ENCODE results near the gene TDRD3. TPM values are rescaled to one million over a fixed set of nuclear protein-coding genes. Genes with fewer than 3 reads are reported as not detected.
"Not testable (repeated sequence)": the region's sequence is repeated elsewhere in the genome, so short reads cannot be mapped to it uniquely, and the experiment has no call there.

The TDRD3 gene
- total and polyA plus RNA-seq, 2 donors, result 18.5 to 26.3 TPM

DNA sequence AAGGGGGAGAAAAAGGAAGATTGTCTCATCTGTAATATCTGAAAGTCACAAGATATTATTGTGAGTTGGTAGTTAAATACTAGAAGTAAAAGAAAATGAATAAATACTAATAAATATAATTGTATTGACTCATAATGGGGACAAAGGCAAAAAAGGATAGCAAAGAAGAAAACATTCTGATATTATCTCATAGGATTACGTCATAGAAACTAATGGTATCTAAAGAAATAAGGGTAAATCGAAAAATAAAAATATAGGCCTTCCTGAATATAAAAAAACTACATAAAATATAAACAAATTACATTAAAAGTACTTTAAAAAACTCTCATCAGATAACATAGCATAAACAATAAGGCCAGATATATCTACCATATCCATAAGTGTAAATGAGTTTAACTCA, 38.6 kb upstream of the TDRD3 start:
- Histone ChIP-seq H3K9me3 (ENCODE audit: control insufficient read depth in 2 of 2, insufficient read depth in 1 of 2, low read length in 1 of 2) (no peaks in the 10 kb centered on the region), H3K27ac (ENCODE audit: low read depth in 1 of 2, low read length in 1 of 2) (no peak overlapping the region), H3K4me1 (ENCODE audit: control insufficient read depth in 2 of 2, insufficient read depth in 2 of 2, low read length in 2 of 2) (no peaks in the 10 kb centered on the region), H3K4me3 (ENCODE audit: low read length in 2 of 2) (no peak overlapping the region), H3K36me3 (ENCODE audit: control insufficient read depth in 2 of 2, insufficient read depth in 2 of 2, low read length in 1 of 2) (no peaks in the 10 kb centered on the region), H3K27me3 (ENCODE audit: control insufficient read depth in 2 of 2, insufficient read depth in 1 of 2, low read length in 1 of 2) (no peaks in the 10 kb centered on the region)
- no peak for DNase-seq (ENCODE audit: low read depth in 6 of 9, low spot score in 9 of 9)
- WGBS, result 91% methylated on average over 2 of the region's 2 CpGs

DNA sequence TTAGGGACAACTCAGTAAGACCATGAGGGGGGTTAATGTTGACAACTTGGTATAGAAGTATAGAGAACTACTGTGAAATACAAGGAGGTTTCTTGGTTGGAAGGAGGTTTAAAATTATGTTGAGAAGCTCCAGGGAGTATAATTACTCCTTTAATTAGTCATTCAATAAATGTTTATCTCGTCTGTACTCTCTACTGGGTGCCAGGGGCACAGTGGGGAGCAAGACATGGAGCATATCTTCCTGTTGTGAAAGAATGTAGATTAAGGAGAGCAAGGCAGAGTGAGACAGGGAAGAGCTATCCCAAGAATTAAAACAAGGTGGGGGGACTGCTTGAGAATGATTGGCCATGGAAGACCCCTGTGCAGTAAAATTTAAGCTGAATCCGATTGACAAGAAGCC, 33.7 kb upstream of the TDRD3 start:
- no peaks in the 10 kb centered on the region for H3K4me1 ChIP-seq (ENCODE audit: control insufficient read depth in 2 of 2, insufficient read depth in 2 of 2, low read length in 2 of 2)
- no peaks in the 10 kb centered on the region for H3K9me3 ChIP-seq (ENCODE audit: control insufficient read depth in 2 of 2, insufficient read depth in 1 of 2, low read length in 1 of 2)
- H3K27ac ChIP-seq (ENCODE audit: low read depth in 1 of 2, low read length in 1 of 2), result no peak overlapping the region
- no peak overlapping the region for H3K4me3 ChIP-seq (ENCODE audit: low read length in 2 of 2)
- 92% methylated on average over 2 of the region's 2 CpGs for WGBS
- no peaks in the 10 kb centered on the region for H3K27me3 ChIP-seq (ENCODE audit: control insufficient read depth in 2 of 2, insufficient read depth in 1 of 2, low read length in 1 of 2)
- no peak for DNase-seq (ENCODE audit: low read depth in 6 of 9, low spot score in 9 of 9)
- H3K36me3 ChIP-seq (ENCODE audit: control insufficient read depth in 2 of 2, insufficient read depth in 2 of 2, low read length in 1 of 2), result no peaks in the 10 kb centered on the region

DNA sequence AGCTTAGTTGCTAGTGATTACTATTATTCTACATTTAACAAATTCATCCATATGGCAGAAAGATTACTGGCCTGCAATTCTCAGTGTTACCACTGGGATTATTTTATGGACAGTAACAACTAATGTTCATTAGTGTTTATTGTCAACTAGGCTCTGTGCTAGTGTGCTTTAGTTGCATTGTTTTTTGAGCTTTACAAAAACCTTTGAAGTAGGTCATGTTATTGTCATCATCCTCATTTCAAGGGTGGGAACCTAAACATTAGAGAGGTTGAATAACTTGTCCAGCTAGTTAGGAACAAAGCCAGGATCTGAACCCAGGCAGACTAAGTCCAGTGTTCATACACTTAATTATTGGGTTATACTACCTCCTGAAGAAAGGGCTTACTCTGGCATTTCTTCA, 27.8 kb upstream of the TDRD3 start:
- no peak for DNase-seq (ENCODE audit: low read depth in 6 of 9, low spot score in 9 of 9)
- no peaks in the 10 kb centered on the region for H3K36me3 ChIP-seq (ENCODE audit: control insufficient read depth in 2 of 2, insufficient read depth in 2 of 2, low read length in 1 of 2)
- no peaks in the 10 kb centered on the region for H3K9me3 ChIP-seq (ENCODE audit: control insufficient read depth in 2 of 2, insufficient read depth in 1 of 2, low read length in 1 of 2)
- H3K4me1 ChIP-seq (ENCODE audit: control insufficient read depth in 2 of 2, insufficient read depth in 2 of 2, low read length in 2 of 2), result no peaks in the 10 kb centered on the region
- no peak overlapping the region for H3K27ac ChIP-seq (ENCODE audit: low read depth in 1 of 2, low read length in 1 of 2)
- H3K27me3 ChIP-seq (ENCODE audit: control insufficient read depth in 2 of 2, insufficient read depth in 1 of 2, low read length in 1 of 2), result no peaks in the 10 kb centered on the region
- no peak overlapping the region for H3K4me3 ChIP-seq (ENCODE audit: low read length in 2 of 2)

DNA sequence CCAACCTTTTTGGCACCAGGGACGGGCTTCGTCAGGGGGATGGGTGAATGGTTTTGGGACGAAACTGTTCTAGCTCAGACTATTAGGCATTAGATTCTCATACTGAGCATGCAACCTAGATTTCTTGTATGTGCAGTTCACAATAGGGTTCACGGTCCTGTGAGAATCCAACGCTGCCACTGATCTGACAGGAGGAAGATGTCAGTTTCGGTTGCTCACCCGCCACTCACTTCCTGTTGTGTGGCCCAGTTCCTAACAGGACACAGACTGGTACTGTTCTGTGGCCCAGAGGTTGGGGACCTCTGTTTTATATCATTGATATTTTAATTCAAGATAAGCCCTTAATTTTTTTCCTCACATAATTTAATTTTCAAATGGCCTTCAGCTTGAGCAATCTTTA, 26.7 kb upstream of the TDRD3 start:
- Histone ChIP-seq H3K27ac (ENCODE audit: low read depth in 1 of 2, low read length in 1 of 2) (no peak overlapping the region), H3K9me3 (ENCODE audit: control insufficient read depth in 2 of 2, insufficient read depth in 1 of 2, low read length in 1 of 2) (no peaks in the 10 kb centered on the region), H3K27me3 (ENCODE audit: control insufficient read depth in 2 of 2, insufficient read depth in 1 of 2, low read length in 1 of 2) (no peaks in the 10 kb centered on the region), H3K4me1 (ENCODE audit: control insufficient read depth in 2 of 2, insufficient read depth in 2 of 2, low read length in 2 of 2) (no peaks in the 10 kb centered on the region), H3K4me3 (ENCODE audit: low read length in 2 of 2) (no peak overlapping the region), H3K36me3 (ENCODE audit: control insufficient read depth in 2 of 2, insufficient read depth in 2 of 2, low read length in 1 of 2) (no peaks in the 10 kb centered on the region)
- 93% methylated on average over 7 of the region's 7 CpGs for WGBS
- peak in 2 of 9 donors; percentile 5 for DNase-seq (ENCODE audit: low read depth in 6 of 9, low spot score in 9 of 9)

DNA sequence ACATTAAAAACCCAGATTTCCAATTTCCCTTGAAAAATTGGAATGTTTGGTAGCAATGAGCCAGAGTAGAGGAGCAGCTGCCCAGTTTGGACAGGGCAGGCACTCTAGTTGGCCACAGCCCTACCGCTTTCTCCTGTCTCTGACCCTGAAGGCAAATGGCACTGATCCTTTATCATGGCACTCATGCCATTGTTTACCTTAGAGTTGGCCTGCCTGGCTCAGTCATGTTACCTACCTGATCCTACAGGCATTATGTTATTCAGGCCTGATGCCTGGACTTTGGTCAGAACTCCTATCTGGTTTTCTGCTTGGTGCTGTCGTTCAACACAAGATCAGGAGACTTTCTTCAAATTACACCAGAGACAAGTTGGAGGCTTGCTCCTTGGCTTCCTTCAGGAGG, 24.9 kb upstream of the TDRD3 start:
- DNase-seq (ENCODE audit: low read depth in 6 of 9, low spot score in 9 of 9), result no peak
- H3K4me3 ChIP-seq (ENCODE audit: low read length in 2 of 2), result no peak overlapping the region
- H3K27me3 ChIP-seq (ENCODE audit: control insufficient read depth in 2 of 2, insufficient read depth in 1 of 2, low read length in 1 of 2), result no peaks in the 10 kb centered on the region
- H3K9me3 ChIP-seq (ENCODE audit: control insufficient read depth in 2 of 2, insufficient read depth in 1 of 2, low read length in 1 of 2), result no peaks in the 10 kb centered on the region
- H3K36me3 ChIP-seq (ENCODE audit: control insufficient read depth in 2 of 2, insufficient read depth in 2 of 2, low read length in 1 of 2), result no peaks in the 10 kb centered on the region
- WGBS, result 95% methylated on average over 2 of the region's 2 CpGs
- no peak overlapping the region for H3K27ac ChIP-seq (ENCODE audit: low read depth in 1 of 2, low read length in 1 of 2)
- no peaks in the 10 kb centered on the region for H3K4me1 ChIP-seq (ENCODE audit: control insufficient read depth in 2 of 2, insufficient read depth in 2 of 2, low read length in 2 of 2)

DNA sequence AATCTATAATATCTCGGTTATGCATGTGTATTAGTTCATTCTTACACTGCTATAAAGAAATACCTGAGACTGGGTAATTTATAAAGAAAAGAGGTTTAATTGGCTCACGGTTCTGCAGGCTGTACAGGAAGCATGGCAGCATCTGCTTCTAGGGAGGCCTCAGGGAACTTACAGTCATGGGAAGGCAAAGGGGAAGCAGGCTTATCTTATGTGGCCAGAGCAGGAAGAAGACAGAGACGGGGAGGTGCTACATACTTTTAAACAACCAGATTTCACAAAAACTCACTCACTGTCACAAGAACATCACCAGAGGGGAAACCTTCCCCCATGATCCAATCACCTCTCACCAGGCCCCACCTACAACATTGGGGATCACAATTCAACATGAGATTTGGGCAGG, 17.7 kb upstream of the TDRD3 start:
- WGBS, result 75% methylated on average over 3 of the region's 3 CpGs
- DNase-seq (ENCODE audit: low read depth in 6 of 9, low spot score in 9 of 9), result not testable (repeated sequence)

DNA sequence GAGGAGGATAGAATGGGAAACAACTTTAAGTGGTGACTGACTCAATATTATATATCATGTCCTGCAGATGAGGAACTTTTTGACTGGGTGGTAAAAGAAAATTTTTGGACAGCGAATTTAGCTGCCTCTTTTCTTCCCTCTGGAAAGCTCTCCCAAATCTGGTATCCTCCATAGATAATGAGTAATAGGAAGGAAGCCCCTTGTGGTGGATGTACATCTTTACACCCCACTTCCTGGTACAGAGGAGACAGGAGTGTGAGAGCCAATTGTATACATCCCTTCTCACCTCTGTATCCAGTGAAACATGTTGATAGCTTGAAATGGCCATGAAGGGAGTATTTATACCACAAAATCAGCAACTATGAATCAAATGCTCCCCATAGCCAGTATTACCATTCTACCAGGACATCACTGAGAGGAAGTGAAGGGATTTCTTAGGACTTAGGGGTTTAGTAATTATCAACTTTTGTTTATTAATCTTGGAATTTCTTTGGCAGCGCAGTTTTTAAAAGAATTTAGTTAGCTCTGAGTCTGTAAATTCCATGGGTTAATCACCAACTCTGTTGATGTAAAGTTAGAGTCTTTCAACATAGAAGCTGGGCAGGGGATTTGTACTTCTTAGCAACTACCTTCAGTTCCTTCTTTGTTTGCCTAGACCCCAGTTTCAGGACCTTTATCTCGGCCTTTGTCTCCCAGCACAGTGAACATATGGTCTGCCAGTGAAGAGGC, 17.0 kb upstream of the TDRD3 start:
- Histone ChIP-seq H3K27ac (ENCODE audit: low read depth in 1 of 2, low read length in 1 of 2) (no peak overlapping the region), H3K9me3 (ENCODE audit: control insufficient read depth in 2 of 2, insufficient read depth in 1 of 2, low read length in 1 of 2) (no peaks in the 10 kb centered on the region), H3K4me3 (ENCODE audit: low read length in 2 of 2) (no peak overlapping the region), H3K36me3 (ENCODE audit: control insufficient read depth in 2 of 2, insufficient read depth in 2 of 2, low read length in 1 of 2) (no peaks in the 10 kb centered on the region), H3K27me3 (ENCODE audit: control insufficient read depth in 2 of 2, insufficient read depth in 1 of 2, low read length in 1 of 2) (no peaks in the 10 kb centered on the region), H3K4me1 (ENCODE audit: control insufficient read depth in 2 of 2, insufficient read depth in 2 of 2, low read length in 2 of 2) (no peaks in the 10 kb centered on the region)
- over 99% methylated on average over 3 of the region's 3 CpGs for WGBS
- no peak for DNase-seq (ENCODE audit: low read depth in 6 of 9, low spot score in 9 of 9)

More for the DNA sequence above, 17.7 kb upstream of the TDRD3 start:
- H3K27ac ChIP-seq (ENCODE audit: low read depth in 1 of 2, low read length in 1 of 2); H3K9me3 ChIP-seq (ENCODE audit: control insufficient read depth in 2 of 2, insufficient read depth in 1 of 2, low read length in 1 of 2); H3K27me3 ChIP-seq (ENCODE audit: control insufficient read depth in 2 of 2, insufficient read depth in 1 of 2, low read length in 1 of 2); H3K4me1 ChIP-seq (ENCODE audit: control insufficient read depth in 2 of 2, insufficient read depth in 2 of 2, low read length in 2 of 2); H3K4me3 ChIP-seq (ENCODE audit: low read length in 2 of 2); H3K36me3 ChIP-seq (ENCODE audit: control insufficient read depth in 2 of 2, insufficient read depth in 2 of 2, low read length in 1 of 2): not testable (repeated sequence)

DNA sequence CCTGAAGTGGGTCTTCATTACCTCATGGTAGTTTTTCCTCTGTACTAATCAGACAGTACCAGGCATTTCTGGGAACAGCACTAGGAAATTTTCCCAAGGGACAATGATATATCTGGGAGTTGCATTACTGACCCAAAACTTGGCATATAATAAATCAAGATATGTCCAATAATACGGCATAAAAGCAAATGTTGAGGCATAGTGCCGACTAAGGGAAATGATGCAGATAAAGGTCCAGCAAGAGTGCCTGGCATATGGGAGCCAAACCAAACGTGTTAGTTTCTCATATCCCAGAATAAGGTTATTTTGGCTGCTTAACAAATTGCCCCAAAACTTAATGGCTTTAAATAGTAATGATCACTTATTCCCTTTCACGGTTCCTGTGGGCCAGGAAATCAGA, 12.1 kb upstream of the TDRD3 start:
- Histone ChIP-seq H3K36me3 (ENCODE audit: control insufficient read depth in 2 of 2, insufficient read depth in 2 of 2, low read length in 1 of 2) (no peaks in the 10 kb centered on the region), H3K9me3 (ENCODE audit: control insufficient read depth in 2 of 2, insufficient read depth in 1 of 2, low read length in 1 of 2) (no peaks in the 10 kb centered on the region), H3K27ac (ENCODE audit: low read depth in 1 of 2, low read length in 1 of 2) (no peak overlapping the region), H3K4me1 (ENCODE audit: control insufficient read depth in 2 of 2, insufficient read depth in 2 of 2, low read length in 2 of 2) (no peaks in the 10 kb centered on the region), H3K27me3 (ENCODE audit: control insufficient read depth in 2 of 2, insufficient read depth in 1 of 2, low read length in 1 of 2) (no peaks in the 10 kb centered on the region), H3K4me3 (ENCODE audit: low read length in 2 of 2) (no peak overlapping the region)
- no peak for DNase-seq (ENCODE audit: low read depth in 6 of 9, low spot score in 9 of 9)
- WGBS, result 90% methylated on average over 4 of the region's 4 CpGs

DNA sequence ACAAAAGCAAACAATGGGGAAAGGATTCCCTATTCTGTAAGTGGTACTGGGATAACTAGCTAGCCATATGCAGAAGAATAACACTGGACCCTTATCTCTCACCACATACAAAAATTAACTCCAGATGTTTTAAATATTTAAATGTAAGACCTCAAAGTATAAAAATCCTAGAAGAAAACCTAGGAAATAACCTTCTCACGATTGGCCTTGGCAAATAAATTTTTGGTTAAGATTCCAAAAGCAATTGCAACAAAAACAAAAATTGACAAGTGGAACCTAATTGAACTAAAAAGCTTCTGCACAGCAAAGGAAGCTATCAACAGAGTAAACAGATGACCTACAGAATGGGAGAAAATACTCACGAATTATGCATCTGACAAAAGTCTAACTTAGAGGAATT, 10.8 kb upstream of the TDRD3 start:
- no peaks in the 10 kb centered on the region for H3K9me3 ChIP-seq (ENCODE audit: control insufficient read depth in 2 of 2, insufficient read depth in 1 of 2, low read length in 1 of 2)
- 97% methylated on average over 2 of the region's 2 CpGs for WGBS

More for the DNA sequence above, 10.8 kb upstream of the TDRD3 start:
- DNase-seq (ENCODE audit: low read depth in 6 of 9, low spot score in 9 of 9), result no peak
- Histone ChIP-seq H3K4me1 (ENCODE audit: control insufficient read depth in 2 of 2, insufficient read depth in 2 of 2, low read length in 2 of 2) (no peaks in the 10 kb centered on the region), H3K36me3 (ENCODE audit: control insufficient read depth in 2 of 2, insufficient read depth in 2 of 2, low read length in 1 of 2) (no peaks in the 10 kb centered on the region), H3K4me3 (ENCODE audit: low read length in 2 of 2) (no peak overlapping the region), H3K27me3 (ENCODE audit: control insufficient read depth in 2 of 2, insufficient read depth in 1 of 2, low read length in 1 of 2) (no peaks in the 10 kb centered on the region), H3K27ac (ENCODE audit: low read depth in 1 of 2, low read length in 1 of 2) (no peak overlapping the region)
